ENCODE results near the gene TOLLIP.

Gene TOLLIP

DNA sequence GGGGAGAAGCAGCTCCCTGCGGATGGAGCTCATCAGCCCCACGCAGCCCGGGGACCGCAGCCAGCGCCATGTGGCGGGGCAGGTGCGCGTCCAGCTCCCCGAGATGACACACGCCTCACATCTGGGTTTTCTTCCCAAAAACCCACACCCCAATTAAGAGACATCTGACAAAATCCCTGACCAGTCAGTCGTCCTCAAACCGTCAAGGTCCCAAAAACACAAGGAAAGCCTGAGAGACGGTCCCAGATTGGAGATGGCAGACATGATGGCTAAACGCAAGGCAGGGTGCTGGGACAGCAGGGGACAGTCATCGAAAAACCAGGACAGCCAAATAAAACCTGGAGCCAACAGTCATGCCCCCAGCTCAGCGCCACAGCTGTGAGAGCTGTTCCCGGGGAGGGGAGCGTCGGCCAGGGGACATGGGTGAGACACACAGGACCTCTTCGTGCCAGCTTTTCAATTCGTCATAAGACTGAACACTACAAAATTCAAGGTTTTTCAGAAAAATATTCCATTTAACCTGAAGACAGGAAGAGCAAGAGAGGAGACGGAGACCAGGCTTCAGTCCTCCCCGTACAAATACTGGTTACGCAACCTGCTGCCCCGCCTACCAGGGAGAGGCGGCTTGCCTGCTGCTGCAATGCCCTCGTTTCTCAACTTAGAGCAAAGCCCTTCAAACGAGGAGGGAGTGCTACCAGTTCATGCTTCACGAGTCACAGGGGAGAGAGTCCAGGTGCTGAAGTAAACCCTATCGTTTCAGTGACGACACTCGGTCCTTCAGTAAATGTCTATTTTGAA lies 10.5 kb downstream of the TOLLIP start:
- no peak for DNase-seq (ENCODE audit: low spot score)

DNA sequence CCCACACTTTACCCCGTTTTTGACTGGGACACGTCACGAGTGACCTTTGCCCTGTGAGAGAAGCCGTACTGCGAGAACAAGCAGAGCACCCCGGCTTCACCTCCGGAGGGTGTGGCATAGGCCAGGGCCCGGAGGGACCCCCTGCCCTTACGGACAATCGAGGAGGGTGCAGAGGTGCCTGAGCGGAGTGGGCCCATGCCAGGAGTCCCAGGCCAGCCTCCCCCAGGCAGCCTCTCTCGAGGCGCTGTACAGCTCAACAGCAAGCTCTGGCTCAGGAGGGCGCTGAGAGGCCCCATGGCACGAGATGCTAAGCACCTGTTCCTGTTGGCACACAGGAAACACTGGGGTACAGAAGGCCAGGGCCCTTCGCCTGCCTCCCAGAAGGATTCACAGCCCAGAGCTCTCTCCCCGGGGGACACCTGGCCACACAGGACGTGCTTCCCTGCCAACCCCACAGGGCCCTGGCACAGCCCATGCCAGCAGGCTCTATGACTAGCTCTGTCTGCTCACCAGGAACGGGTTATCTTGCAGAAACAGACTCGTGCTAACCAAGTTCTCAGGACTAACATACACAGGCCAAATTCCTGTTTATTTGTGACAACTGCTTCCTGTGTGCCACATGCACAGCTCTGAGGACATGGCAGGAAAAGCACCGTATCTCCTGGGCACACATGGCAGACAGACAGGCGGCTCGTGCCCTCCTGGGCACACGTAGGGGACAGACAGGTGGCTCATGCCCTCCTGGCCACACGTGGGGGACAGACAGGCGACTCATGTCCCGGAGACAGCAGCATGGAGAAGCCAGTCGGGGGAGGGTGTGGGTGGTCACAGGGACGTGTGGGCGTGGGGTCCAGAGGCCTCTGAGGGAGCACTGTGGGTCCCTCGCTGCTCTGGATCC lies 11.6 kb downstream of the TOLLIP start:
- DNase-seq (ENCODE audit: low spot score), result no peak

DNA sequence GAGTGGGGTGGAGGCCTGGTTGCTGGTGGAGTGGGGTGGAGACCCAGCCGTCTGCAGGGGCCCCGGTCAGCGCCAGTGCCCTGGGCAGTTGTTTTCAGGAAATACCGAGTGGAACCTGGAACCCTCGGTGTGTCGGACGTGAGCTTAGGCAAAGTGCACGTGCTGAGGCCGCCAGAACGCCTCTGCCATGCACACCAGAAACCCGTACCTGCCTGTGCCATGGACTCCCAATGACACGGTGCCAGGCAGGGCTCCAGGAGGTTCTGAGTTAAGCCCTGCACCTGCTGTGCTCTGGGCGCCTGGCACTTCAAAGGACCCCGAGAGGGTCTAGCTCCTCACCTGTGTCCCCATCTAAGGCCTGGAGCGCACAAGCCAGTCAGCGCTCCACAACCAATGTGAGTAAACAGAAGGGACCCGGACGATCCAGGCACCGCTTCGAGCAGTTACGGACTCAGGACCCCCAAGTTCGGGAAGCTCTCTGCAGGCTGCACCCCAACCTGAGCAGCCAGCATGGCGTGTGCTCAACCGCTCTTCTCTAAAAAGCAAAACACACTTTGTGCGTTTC lies 12.3 kb downstream of the TOLLIP start:
- DNase-seq (ENCODE audit: low spot score), result no peak

DNA sequence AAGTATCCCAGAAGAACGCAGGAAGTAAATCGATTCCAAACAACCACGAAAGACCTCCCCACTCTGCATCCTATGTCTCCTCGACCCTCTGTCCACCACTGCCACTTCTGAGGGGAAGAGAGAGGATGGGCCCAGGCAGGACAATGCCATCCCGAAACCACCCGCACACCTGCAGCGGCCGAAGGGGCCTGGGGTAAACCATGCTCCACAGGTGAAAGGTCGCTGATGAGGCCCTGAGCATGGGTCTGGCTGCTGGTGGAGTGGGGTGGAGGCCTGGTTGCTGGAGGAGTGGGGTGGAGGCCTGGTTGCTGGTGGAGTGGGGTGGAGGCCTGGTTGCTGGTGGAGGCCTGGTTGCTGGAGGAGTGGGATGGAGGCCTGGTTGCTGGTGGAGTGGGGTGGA lies 13.1 kb downstream of the TOLLIP start:
- DNase-seq (ENCODE audit: low spot score), result no peak

DNA sequence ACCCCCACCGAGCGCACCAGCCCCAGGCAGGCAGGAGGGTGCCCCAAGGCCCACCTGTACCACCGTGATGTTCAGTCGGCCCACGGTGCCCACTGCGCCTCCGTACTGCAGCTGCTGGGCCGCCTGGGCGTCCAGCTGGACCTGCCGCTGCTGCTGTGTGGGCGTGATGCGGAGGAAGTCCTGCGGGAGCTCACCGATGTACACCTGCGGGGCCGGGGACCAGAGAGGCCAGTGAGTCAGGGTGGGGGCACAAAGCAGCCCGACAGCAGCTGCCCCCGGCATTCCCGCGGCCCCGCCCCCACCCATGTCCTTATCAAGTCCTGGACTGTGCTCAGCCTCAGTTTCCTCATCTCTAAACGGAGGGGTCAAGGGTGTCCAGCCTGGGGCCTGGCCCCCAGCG lies 13.8 kb downstream of the TOLLIP start:
- DNase-seq (ENCODE audit: low spot score), result no peak

DNA sequence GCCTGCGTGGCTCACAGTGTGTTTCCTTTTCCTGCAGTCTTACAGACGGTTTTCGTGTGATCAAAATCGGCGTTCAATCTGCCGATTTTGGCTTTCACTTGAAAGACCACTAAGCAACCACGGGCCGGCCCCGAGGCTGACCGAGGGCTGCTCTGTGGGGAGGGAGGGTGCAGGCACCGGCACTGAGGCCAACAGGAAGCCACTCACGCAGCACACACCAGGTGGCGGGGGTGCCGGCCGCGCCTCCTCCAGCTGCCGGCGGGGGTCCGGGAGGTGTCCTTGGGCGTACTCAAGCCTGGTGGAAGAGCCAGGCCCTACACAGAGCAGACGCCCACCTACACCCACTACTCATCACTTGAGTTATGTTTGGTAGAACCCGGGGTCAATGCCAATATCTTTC lies 14.3 kb downstream of the TOLLIP start:
- no peak for DNase-seq (ENCODE audit: low spot score)

DNA sequence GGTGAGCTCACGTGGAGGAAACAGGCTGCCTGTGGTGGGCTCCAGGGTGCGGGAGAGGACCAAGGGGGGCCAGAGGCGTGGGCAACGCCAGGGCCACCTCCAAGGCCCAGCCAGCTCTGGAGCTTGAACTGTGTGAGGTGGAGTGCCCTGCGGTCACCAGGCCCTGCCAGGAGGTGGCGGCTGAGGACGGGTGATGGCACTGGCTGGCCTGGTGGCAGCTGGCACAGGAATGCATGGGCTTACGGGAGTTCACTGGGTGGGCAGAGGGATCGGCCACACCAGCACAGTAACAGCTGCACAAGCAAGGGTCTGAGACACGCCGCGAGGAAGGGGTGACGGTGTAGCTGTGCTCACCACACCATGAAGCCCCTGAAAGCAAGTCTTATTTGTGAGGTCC lies 15.8 kb downstream of the TOLLIP start:
- no peak for DNase-seq (ENCODE audit: low spot score)

DNA sequence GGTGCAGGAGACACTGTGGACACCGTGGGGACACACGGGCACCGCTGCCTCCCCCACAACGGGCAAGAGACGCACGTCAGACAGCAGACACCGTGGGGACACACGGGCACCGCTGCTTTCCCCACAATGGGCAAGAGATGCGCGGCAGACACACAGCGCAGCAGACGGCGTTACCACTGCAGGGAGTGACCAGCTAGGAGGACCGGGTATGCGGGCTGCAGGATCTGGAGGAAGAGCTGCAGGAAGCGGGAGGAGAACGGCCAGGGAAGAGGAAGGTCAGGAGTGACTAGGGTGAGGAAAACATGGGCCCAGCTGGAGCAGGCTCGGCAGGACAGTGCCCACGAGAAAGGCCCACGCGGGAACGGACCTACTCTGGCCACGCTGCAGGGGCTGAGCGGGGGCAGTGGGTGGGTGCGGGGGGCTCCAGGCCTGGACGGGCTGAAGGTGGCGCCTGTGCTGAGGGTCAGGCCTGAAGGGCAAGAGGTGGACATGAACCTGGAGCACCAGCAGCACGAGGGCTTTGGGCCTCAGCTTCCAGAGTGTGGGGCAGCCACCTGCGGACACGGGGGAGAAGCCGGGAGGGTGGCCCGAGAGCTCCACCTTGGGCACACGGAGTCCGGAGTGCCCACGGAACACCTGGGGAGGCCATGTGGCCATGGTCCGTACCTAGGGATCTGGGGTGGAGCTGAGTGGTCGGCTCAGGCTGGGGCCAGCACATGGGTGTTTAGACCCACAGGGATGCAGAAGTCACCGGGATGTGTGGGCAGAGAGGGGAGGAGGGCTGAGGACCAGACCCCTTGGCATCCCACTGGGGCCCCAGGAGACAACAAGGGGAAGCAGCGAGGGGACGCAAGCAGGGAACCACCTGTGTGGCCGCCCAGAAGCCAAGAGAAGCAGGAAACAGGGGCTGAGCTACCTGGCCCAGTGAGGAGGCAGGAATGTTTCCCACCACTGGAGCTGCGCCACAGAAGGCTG lies 16.5 kb downstream of the TOLLIP start:
- no peak for DNase-seq (ENCODE audit: low spot score)

DNA sequence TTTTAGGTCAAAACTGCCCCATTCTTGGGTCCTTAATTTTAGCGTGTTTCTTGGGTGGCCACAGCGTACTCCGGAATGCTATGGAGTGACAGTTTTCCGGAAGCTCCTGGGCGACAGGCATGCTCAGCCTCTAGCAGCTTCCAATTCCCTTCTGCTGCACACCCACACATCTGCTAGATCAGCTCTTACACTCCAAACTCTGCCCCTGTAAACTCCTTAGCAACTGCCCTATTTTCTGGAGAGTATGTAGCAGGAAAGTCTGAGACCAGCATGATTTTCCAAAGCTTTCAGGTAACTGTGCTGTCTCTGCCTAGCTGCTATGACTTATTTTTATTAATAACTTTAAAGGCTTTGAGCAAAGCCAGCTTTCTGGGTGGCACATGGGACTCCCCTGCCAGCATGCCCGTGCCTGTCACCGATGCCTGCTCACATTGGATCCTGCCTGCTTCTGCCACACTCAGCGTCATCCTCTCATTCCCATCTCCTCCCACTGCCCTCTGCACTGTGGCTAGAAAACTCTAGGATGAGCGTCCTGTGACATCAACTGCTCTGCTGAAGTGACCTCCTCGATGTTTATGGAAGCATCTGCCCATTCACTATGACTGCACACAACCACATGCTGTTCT lies 17.3 kb downstream of the TOLLIP start:
- no peak for DNase-seq (ENCODE audit: low spot score)

DNA sequence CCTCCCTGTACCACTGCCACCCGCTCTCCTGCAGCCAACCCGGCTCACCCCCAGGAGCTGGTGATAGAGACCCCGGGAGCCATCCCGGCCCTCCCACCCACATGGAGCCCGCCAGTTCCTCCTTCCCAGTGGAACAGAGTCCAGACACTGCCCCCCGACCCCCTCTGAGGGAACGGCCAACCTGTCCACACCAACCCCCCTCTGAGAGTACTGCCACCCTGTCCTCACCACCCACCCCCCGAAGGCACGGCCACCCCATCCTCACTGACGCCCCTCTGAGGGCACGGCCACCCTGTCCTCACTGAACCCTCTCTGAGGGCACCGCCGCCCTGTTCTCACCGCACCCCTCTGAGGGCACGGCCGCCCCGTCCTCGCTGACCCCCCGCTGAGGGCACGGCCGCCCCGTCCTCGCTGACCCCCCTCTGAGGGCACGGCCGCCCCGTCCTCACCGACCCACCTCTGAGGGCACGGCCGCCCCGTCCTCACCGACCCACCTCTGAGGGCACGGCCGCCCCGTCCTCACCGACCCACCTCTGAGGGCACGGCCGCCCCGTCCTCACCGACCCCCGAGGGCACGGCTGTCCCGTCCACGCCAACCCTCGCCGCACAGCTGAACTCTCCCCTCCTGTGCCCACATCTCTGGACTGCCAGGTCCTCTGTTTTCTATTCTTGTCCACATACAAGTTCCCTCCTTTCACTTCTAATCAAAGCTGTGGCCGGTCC lies 18.0 kb downstream of the TOLLIP start:
- no peak for DNase-seq (ENCODE audit: low spot score)

DNA sequence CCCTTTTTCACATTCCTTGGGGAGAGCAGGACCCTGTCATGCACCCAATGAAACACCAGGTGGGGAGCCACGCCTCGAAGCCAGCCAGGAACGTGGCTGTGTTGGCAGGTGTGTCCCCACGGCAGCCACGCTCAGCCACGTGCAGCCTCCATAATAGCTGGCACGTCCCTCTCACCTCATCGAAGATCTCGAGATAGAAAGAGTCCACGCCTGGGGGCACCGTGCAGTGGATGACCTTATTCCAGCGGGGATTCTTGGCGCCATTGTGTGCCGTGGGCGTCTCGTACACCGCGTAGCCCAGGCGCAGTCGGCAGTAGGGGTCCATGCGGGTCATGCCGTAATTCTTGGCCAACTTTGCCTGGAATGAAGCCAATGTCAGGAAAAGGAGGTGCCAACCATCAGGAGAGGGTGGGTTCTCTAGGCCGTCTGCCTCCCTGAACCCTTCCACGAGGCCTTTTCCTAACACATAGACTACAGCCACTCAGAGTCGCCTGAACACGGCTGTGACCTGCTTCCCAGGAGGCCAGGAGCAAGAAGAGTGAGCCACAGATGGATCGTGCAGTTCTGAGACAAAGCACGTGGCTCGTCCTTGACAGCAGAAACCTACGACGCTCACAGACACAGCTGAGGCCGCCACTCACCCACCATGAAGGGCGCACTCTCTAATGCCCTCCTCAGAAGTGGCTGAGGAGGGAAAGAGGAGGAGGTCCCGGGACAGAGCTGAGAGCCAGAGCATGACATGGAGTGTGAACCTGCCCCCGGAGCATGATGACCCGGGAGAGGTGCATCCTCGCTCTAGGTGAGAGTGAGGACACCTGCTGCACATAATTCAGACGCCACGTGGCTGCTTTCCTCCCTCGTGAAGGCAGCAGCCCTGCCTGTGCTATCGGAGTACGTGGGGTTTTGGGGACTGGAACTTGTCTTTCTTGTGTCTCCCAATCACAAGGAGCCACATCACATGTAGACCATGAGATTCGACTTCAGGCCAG lies 19.1 kb downstream of the TOLLIP start:
- DNase-seq (ENCODE audit: low spot score), result no peak

DNA sequence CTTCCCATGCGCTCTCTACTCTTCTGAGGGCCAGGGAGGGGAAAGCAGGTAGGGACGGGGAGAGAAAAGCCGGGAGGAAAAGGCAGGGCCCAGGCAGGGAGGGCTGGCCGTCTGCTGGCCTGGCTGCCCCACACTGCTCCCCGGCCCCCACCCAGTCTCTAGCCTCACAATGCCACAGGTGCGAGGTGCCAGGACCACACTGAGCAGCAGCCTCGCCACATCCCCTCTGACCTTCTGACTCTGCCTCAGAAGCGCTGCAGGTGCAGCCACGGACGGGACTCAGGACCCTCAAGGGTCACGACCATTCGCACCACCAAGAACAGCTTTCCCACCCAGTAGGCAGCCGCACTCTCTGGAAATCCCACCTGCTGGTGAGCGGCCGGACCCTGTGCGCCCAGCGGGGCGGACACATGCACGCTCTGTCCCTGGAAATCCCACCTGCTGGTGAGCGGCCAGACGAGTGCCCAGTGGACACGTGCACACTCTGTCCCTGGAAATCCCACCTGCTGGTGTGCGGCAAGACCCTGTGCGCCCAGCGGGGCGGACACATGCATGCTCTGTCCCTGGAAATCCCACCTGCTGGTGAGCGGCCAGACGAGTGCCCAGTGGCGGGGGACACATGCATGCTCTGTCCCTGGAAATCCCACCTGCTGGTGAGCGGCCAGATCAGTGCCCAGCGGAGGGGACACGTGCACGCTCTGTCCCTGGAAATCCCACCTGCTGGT lies 20.1 kb downstream of the TOLLIP start:
- DNase-seq (ENCODE audit: low spot score), result no peak

DNA sequence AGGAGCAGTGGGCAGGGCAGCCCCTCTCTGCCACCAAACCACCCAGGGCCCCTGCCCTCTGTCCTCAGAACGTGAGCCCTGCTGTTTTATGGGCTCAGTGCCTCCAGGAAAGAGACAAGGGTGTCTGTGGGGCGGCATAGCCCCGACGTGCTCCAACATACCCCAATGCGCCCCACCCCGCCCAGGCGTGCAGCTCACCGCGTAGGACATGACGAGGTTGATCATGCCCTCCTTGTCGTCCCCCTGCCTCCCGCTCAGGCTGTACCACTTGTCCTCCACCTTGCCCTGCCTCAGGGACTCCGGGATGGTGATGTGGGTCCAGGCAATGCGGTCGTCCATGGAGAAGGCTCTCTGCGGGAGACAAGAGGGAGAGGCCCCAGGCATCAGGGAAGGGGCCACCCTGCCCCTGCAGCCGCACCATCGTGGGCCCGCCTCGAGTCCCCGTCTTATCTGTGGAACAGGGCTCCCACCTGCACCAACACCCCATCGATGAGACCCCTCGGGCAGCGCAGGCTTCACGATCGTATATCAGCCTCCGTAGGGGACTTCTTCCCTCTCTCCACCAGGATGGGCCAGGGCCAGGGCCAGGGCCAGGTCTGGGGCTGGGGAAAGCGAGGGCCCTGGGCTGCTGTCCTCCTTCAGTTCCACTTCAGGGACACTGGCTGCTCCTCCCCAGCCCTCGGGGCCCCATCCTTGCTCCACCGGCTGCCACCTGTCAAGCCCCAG lies 20.8 kb downstream of the TOLLIP start:
- DNase-seq (ENCODE audit: low spot score), result no peak

DNA sequence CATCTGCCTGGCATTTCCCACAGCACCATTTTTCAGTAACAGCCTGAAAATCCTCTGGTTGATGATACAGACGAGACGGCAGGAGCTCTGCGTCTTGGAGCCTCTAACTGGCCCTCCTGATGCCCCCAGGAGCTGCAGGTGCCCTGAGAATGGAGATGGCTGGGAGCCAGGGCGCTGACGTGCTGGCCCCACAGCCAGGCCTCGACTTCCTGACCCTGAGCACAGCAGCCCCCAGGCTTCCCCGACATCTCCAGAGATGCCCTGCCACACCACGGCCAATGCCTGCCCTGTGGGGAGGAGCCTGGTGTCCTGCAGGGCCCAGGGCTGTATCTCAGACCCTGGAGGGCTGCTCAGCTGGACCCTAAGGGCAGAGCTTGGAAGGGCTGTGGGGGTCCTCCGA lies 21.5 kb downstream of the TOLLIP start:
- DNase-seq (ENCODE audit: low spot score), result no peak

DNA sequence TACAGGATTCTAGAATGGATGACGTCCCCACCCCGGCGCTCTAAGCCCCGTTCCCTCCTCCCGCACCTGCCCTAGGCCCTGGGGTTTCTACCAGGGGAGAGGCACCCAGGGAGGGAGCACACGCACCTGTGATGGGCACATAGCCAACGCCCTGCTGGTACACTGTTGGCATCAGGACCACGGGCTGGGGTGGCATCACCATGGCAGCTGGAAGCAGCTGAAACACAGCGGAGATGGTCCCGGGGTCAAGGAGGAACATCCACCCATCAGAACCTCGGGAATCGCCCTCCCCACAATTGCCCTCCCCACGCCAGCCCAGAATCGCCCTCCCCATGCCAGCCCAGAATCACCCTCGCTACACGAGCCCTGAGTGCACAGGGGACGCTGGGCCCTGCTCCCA lies 23.6 kb downstream of the TOLLIP start:
- DNase-seq (ENCODE audit: low spot score), result no peak

DNA sequence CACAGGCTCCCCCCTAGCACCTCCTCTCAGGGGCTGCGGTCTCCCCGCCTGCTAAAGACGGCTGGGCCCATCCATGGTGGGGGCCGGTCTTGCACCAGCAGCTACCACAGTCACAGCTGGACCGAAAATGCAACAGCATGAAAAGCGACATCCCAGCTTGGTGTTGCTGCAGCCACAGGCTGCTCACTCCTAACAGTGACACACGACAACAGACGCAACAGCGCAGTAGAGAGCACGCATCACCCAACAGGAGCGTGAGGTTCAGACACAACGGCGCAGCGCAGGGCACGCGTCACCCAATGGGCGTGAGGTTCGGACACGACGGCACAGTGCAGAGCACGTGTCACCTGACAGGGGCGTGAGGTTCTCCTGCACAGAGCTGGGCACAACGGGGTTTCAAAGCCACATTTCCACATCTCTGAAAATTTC lies 24.1 kb downstream of the TOLLIP start:
- no peak for DNase-seq (ENCODE audit: low spot score)

DNA sequence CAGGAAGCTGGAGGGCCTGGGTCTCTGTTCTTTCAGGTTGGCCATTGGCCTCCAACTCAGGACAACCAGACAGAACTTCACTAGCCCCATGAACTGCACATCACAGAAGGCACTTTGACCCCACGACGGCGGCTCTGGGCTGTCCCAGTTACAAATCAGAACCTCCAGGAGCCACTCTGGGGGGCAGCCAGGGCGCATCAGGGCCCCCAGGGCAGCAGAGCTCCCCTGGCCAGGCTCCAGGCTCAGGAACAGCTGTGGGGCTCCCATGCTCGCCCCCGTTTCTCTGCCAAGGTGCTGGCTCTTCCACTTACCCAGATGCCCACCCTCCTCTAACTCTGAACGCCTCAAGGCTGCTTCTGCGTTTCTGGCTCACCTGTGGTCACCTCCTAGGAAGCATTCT lies 25.5 kb downstream of the TOLLIP start:
- DNase-seq (ENCODE audit: low spot score), result no peak

DNA sequence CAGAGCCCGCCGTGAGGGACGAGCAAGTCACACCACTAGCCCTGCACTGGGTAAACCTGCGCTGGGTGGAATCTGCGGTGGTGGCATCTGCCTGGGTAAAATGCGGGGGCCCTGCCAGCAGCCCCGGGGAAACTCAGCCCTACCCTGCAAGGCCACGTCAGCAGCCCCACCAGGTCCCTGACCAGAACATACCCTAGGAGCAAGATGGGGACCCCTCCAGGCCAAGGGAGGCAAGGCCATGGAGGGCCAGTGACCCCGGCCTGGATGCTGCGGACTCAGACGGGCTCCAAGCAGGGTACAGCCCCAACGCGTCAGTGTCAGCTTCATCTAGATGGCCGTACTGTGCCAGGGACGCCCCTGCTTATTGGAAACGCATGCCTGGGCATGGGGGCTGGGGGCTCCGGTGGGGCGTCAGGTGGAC lies 26.3 kb downstream of the TOLLIP start:
- DNase-seq (ENCODE audit: low spot score), result no peak

All from RKO (cell line).